ENCODE data around the gene COL4A2.

The COL4A2 gene

DNA sequence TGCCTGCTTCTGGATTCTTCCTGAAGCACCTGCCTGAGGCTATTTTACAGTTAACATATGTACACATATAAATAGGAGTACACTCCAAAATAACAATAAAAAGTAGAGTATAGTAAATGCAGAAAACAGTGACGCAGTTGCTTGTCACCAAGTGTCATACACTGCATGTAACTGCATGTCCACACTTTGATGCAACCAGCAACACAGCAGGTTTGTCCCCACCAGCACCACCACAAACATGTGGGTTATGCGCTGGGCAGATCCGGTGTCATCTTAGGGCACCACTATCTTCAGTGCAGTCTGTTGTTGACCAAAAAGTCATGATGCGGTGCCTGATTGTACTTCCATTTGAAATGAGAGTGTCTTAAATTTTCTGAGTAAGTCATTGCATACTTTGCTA, 51.3 kb downstream of the COL4A2 start:
- peaks cover 0 to 1% of the 10 kb centered on the region in 2 donors for H3K36me3 Mint-ChIP-seq
- peaks cover 18 to 26% of the 10 kb centered on the region in 2 donors for H3K27me3 Mint-ChIP-seq
- no peak overlapping the region for H3K27ac Mint-ChIP-seq
- H3K4me1 Mint-ChIP-seq, result peaks cover 4 to 9% of the 10 kb centered on the region in 2 donors
- H3K9me3 Mint-ChIP-seq, result no peaks in the 10 kb centered on the region
- ATAC-seq (replicated peaks) (no peak), DNase-seq (no peak)
- H3K4me3 Mint-ChIP-seq, result no peak overlapping the region

DNA sequence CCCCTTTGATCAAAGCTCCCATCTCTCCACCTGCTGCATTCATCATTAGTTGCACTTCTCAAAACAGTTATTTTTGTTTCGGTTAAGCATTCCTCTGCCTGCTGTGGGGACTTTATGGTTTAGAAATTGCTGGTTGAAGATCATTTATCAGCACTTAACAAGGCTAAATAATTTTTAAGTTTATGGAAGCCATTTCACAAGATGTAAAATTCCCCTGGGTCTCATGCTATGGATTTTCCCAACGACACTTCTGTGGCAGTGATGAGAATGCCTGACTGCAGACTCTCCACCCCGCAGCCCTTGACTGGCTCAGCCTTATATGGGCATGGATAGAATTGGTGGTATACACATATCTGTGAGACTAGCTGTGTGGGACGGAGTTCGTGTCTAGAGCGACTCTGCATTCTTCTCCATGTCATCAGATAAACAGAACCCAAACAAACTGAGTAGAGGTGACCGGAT, 52.8 kb downstream of the COL4A2 start:
- no peaks in the 10 kb centered on the region for H3K9me3 Mint-ChIP-seq
- H3K27me3 Mint-ChIP-seq, result peaks cover 15 to 24% of the 10 kb centered on the region in 2 donors
- peaks cover 1 to 4% of the 10 kb centered on the region in 2 donors for H3K4me1 Mint-ChIP-seq
- no peak for DNase-seq
- H3K4me3 Mint-ChIP-seq, result no peak overlapping the region
- H3K27ac Mint-ChIP-seq, result no peak overlapping the region
- ATAC-seq (replicated peaks), result no peak
- peaks cover 0 to 1% of the 10 kb centered on the region in 2 donors for H3K36me3 Mint-ChIP-seq

DNA sequence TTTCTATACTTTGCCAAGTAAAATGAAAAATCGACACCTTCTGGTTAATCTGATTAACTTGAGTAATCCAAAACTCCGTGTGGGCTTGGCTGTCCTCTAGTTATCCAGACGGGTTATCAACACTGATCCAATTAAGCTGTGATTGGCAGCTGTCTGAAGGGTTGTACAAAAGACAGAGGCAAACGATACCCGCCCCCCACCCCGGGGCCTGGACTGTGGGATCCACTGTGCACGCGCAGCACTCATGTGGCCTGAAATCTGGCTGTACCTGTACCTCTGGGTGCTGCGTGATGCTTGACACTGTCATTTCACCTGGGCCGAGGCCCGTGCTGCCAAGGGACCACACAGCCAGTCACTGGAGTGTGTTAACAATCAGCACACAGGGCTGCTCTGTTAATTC, 53.5 kb downstream of the COL4A2 start:
- Mint-ChIP-seq H3K9me3 (no peaks in the 10 kb centered on the region), H3K4me3 (no peak overlapping the region), H3K36me3 (no peaks in the 10 kb centered on the region), H3K27ac (no peak overlapping the region), H3K27me3 (peaks cover 14 to 20% of the 10 kb centered on the region in 2 donors), H3K4me1 (no peaks in the 10 kb centered on the region)
- ATAC-seq (replicated peaks), result no peak
- no peak for DNase-seq

DNA sequence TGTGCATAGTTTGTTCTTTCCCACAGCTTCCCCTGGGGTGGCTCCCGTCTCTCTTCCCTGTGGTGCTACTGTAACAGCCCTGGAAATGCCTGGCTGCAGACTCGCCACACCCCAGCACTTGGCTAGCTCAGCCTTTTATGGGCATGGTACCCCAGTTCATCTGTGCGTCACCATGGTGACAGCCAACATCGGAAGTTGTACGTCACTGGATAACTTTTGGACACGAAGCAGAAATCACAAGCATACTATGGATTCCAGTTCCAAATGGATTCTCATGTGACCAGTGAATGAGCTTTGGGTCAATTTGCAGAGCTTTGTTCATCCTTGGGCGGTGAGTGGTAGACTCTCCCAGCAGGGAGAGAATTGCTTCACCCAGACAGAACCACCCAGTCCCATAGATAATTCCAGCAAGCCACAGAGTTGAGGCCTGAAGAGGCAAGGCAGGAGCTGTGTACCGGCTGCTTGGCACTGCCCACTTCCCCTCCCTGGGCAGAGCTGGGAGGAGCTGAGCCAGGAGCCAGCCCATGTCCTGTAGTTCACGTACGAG, 54.4 kb downstream of the COL4A2 start:
- Mint-ChIP-seq H3K27ac (no peak overlapping the region), H3K27me3 (peaks cover 16 to 25% of the 10 kb centered on the region in 2 donors), H3K4me3 (no peak overlapping the region), H3K4me1 (no peaks in the 10 kb centered on the region), H3K36me3 (no peaks in the 10 kb centered on the region), H3K9me3 (no peaks in the 10 kb centered on the region)
- no peak for DNase-seq
- peak in 1 of 2 donors; percentile 41 for ATAC-seq (replicated peaks)

DNA sequence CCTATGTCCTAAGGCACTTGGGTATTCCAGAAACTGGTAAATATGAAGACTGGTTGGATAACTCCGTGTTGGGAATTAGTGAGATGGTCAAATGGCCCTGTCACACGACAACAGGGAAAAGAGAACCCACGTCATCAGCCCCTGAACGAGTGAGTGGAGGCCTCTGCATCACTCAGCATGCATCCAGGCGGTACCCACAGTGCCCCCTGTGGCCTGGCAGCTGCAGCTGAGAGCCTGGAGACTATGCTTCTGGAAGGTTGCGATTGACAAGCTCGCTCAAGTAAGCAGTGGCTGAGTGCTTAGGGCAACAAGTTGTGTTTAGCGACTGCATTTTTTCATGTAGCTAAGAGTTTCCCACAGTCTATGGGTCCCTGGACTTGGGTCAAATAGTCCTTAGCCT, 55.9 kb downstream of the COL4A2 start:
- Mint-ChIP-seq H3K27me3 (peaks cover 20 to 25% of the 10 kb centered on the region in 2 donors), H3K4me3 (no peak overlapping the region)

DNA sequence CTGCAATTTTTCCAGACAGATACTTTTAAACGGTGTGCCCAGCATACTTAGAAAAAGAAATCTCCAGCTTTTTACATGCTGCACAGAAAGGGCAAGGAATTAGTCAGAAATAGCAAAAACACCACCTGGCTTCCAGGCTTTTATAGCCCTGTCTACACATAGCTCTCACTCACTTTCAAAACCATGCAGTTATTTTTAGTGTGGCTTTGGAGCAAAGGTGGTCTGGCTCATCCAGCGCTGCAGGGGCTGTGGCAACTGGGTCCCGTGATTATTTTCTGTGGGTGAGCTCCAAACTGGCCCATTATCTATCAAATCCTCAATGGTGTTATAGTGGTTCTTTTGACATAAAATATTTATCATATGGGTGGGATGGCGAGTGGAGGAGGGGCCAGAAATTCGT, 57.0 kb downstream of the COL4A2 start:
- H3K4me1 Mint-ChIP-seq, result no peaks in the 10 kb centered on the region
- ATAC-seq (replicated peaks), result no peak
- no peak overlapping the region for H3K27ac Mint-ChIP-seq
- H3K36me3 Mint-ChIP-seq, result no peaks in the 10 kb centered on the region
- no peak overlapping the region for H3K4me3 Mint-ChIP-seq
- H3K9me3 Mint-ChIP-seq, result no peaks in the 10 kb centered on the region
- H3K27me3 Mint-ChIP-seq, result peaks cover 20 to 25% of the 10 kb centered on the region in 2 donors
- no peak for DNase-seq

More for the DNA sequence above, 55.9 kb downstream of the COL4A2 start:
- Mint-ChIP-seq H3K4me1 (no peaks in the 10 kb centered on the region), H3K36me3 (no peaks in the 10 kb centered on the region), H3K9me3 (no peaks in the 10 kb centered on the region), H3K27ac (no peak overlapping the region)
- DNase-seq (no peak), ATAC-seq (replicated peaks) (no peak)

DNA sequence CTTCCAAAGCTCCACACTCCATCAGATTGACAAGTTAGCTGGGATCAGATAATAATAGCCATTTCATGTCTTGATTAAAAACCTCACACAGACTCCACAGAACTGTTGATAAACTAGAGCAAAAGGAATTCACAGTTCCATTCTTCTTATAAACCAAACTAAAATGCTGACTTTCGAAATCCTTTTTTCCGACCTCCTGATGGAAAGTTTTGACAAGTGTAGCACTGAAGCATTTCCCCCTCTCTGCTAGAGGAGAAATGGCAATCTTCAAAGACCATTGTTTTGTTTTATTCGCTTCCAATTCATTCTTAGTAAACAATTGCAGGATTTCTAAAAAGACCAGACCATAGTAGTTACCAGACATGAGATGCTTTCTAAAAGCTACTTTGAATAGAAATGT, 58.8 kb downstream of the COL4A2 start:
- H3K9me3 Mint-ChIP-seq, result no peaks in the 10 kb centered on the region
- H3K36me3 Mint-ChIP-seq, result no peaks in the 10 kb centered on the region
- H3K27me3 Mint-ChIP-seq, result peaks cover 30% of the 10 kb centered on the region in 2 donors
- ATAC-seq (replicated peaks), result no peak
- no peak overlapping the region for H3K4me3 Mint-ChIP-seq
- H3K27ac Mint-ChIP-seq, result no peak overlapping the region
- H3K4me1 Mint-ChIP-seq, result no peaks in the 10 kb centered on the region
- no peak for DNase-seq

DNA sequence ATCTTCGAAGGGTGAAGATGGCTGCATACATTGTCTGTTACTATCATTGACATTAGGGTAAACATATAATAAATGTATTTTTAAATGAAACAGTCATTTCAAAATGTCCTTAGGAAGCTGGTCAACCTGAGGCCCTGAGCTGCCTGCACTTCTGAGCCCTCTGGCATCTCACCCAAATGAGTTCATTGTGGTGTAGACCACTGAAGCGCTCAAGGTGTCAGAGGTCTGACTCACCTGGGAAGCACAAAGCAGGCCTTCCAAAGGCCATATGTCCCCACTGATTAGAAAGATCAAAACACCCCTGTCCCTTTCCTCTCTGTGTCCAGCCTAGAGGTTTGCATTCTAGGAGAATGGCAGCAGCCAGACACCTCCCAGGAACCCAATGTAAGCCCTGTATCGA, 59.6 kb downstream of the COL4A2 start:
- Mint-ChIP-seq H3K36me3 (no peaks in the 10 kb centered on the region), H3K27ac (no peak overlapping the region), H3K4me1 (peaks cover 2 to 5% of the 10 kb centered on the region in 2 donors), H3K27me3 (peaks cover 23 to 27% of the 10 kb centered on the region in 2 donors), H3K4me3 (no peak overlapping the region), H3K9me3 (peaks cover 0 to 2% of the 10 kb centered on the region in 2 donors)
- peak in 1 of 2 donors; percentile 45 for ATAC-seq (replicated peaks)
- DNase-seq, result no peak

DNA sequence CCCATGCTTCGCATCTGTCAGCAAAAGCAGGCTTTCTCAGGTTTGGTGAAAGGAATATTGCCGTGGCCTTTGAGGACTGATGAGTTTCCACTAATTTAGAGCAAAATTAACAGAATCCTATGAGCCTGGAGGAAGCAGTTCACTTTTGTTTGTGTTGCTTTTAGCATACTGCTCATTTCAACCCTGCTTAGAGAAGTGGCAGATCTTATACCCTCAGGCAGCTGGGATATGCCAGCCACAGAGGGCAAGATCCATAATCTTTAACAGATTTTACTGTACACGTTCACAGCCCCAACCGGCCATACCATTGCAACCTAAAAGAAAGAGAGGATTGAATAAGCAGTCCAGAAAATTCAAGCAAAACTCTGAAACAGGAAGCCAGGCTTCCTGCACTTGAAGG, 60.5 kb downstream of the COL4A2 start:
- DNase-seq, result no peak
- peaks cover 5 to 11% of the 10 kb centered on the region in 2 donors for H3K4me1 Mint-ChIP-seq
- H3K27me3 Mint-ChIP-seq, result peaks cover 17 to 27% of the 10 kb centered on the region in 2 donors
- peaks cover 0 to 3% of the 10 kb centered on the region in 2 donors for H3K9me3 Mint-ChIP-seq
- no peaks in the 10 kb centered on the region for H3K36me3 Mint-ChIP-seq
- no peak overlapping the region for H3K27ac Mint-ChIP-seq
- no peak for ATAC-seq (replicated peaks)
- H3K4me3 Mint-ChIP-seq, result no peak overlapping the region

DNA sequence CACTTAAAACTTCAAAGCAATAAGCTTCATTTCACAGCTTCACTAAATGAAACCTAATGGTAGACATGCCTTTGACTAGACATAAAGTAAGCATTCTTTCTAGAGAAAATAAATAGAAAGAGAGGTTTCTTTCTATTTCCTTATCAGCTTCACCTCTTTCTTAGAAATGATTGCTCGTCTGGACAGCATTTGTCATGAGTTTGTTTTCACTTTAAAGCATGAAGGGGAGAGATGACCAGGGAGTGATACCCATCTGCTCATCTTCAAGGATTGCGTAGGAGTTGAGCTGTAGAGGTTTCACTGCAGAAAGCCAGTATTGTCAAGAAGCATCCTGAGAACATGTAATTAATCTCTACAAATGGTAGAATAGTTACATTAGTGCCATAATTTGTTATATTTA, 61.3 kb downstream of the COL4A2 start:
- H3K36me3 Mint-ChIP-seq, result no peaks in the 10 kb centered on the region
- H3K27ac Mint-ChIP-seq, result no peak overlapping the region
- H3K9me3 Mint-ChIP-seq, result peaks cover 0 to 3% of the 10 kb centered on the region in 2 donors
- no peak for ATAC-seq (replicated peaks)
- no peak overlapping the region for H3K4me3 Mint-ChIP-seq
- H3K4me1 Mint-ChIP-seq, result peaks cover 5 to 13% of the 10 kb centered on the region in 2 donors
- peaks cover 10 to 23% of the 10 kb centered on the region in 2 donors for H3K27me3 Mint-ChIP-seq
- no peak for DNase-seq

DNA sequence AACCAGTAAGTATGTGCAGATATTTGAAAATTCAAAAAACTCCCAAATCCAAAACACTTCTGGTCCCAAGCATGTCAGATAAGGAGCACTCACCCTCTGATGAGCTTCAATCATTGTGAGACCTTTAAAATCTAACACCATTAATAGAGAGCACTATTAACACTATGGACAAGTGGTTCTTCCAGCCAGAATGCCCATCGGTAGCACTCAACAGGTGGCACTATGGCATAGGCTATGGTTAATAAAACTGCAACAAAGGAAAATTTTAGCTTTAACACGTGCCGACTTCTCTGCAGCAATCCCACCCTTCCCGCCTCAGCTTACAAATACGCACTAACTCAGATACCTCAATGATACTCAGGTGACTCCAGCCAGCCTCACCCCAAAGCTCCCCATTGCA, 62.3 kb downstream of the COL4A2 start:
- H3K4me3 Mint-ChIP-seq, result no peak overlapping the region
- no peak overlapping the region for H3K27ac Mint-ChIP-seq
- H3K36me3 Mint-ChIP-seq, result no peaks in the 10 kb centered on the region
- ATAC-seq (replicated peaks) (no peak), DNase-seq (no peak)
- peaks cover 15 to 26% of the 10 kb centered on the region in 2 donors for H3K27me3 Mint-ChIP-seq
- peaks cover 0 to 3% of the 10 kb centered on the region in 2 donors for H3K9me3 Mint-ChIP-seq
- peaks cover 6 to 13% of the 10 kb centered on the region in 2 donors for H3K4me1 Mint-ChIP-seq

DNA sequence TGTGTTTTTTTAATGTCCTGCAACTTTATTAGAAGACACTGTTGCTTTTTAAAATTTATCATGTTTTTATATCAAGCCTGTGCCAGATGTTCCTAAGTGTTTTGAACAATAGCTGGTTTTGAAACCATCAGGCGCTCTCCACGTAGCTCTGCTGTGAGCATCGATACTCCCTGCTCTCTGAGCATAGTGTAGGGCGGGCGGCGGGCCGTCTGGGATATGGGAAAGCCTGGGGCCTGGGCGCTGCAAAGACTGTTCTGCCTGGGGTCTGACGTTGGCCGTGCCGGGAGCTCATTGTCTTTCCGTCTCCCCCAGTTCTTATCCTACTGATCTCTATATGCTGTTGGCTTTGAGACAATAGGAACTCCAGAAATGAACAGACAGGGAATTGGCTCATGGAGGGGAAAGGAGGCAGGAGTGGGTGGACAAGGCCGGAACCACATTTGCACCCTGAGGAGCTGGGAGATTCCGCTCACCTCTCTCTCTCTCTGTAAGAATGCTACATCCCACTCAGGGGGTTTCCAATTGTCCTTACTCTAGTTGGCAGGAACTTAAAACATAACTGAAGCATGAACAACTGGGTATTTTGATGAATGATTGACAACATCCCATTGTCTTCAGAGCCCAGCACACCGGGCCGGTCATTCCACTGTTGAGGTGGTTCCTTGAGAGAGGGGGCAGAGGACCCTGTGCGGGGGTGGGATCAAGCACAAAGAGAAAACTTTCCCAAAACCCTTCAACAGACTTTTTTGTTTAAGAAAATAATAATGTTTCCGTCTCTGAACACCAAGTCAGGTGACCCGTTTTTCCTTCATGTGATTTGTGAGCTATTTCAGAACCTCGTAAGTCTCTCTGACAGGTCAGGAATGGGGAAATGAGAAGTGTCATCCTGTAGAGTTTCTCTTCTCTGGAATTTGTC, 64.7 kb downstream of the COL4A2 start:
- DNase-seq (peak; percentile 26), ATAC-seq (replicated peaks) (peak; percentile 86 to 90)
- peaks cover 0 to 3% of the 10 kb centered on the region in 2 donors for H3K36me3 Mint-ChIP-seq

DNA sequence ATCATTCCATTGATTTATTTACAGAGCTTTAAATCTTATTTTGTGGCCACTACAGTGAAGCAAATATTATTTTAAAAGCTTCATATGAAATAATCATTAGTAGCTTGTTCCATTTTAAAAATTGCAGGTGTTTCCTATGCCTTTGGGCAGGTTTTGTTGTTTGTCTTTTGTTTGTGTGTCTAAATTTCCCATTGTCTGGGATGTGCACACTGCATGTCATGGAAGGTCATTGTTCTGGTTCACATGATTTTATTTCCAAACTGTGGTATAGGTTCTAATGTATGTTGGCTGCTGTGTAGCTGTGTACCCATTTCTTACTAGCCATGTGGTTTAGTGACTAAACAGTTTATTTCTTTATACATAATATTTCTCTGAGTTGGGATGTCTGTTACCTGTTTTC, 65.6 kb downstream of the COL4A2 start:
- H3K4me3 Mint-ChIP-seq, result no peak overlapping the region
- peaks cover 19 to 22% of the 10 kb centered on the region in 2 donors for H3K27me3 Mint-ChIP-seq
- ATAC-seq (replicated peaks), result no peak
- H3K4me1 Mint-ChIP-seq, result peaks cover 9 to 13% of the 10 kb centered on the region in 2 donors
- no peak for DNase-seq
- no peak overlapping the region for H3K27ac Mint-ChIP-seq
- peaks cover 0 to 3% of the 10 kb centered on the region in 2 donors for H3K9me3 Mint-ChIP-seq
- peaks cover 0 to 3% of the 10 kb centered on the region in 2 donors for H3K36me3 Mint-ChIP-seq

More for the DNA sequence above, 64.7 kb downstream of the COL4A2 start:
- Mint-ChIP-seq H3K9me3 (peaks cover 0 to 3% of the 10 kb centered on the region in 2 donors), H3K27ac (peak overlapping the region; percentile 92), H3K27me3 (peaks cover 19 to 26% of the 10 kb centered on the region in 2 donors), H3K4me1 (peaks cover 9 to 13% of the 10 kb centered on the region in 2 donors), H3K4me3 (peak overlapping the region; percentile 44)

DNA sequence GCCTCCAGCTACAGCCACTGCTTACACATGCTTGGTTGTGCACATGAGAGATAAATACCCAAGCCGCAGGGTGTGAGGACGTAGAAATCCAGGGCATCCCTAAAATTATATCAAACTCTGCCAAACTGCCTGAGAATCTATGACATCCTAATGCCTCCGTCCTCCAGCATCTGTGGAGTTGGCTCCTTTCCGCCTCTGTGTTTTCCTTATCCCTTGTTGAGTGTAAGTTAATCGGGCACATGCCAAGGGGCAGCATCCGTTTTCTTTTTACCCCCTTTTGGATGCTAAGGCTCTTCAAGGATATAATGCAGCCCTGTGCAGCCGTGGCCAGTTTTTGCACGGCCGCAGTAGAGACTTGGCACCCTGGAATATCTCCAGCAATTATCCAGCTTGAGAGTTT, 66.5 kb downstream of the COL4A2 start:
- Mint-ChIP-seq H3K27ac (no peak overlapping the region), H3K36me3 (peaks cover 0 to 3% of the 10 kb centered on the region in 2 donors), H3K4me3 (no peak overlapping the region), H3K4me1 (peaks cover 9 to 13% of the 10 kb centered on the region in 2 donors), H3K27me3 (peaks cover 19 to 22% of the 10 kb centered on the region in 2 donors), H3K9me3 (peaks cover 0 to 3% of the 10 kb centered on the region in 2 donors)
- no peak for ATAC-seq (replicated peaks)
- DNase-seq, result no peak
